ENCODE measurements around the gene MOB3B. TPM values are rescaled to one million over a fixed set of nuclear protein-coding genes. Genes with fewer than 3 reads are reported as not detected.

The MOB3B gene
- 1.4 and 1.9 TPM in 2 replicates for total RNA-seq

- Histone ChIP-seq H3K36me3 (ENCODE audit: control insufficient read depth, insufficient read depth, low read length) (no peaks in the 10 kb centered on the region), H3K27me3 (ENCODE audit: control insufficient read depth, insufficient read depth, low read length) (no peaks in the 10 kb centered on the region), H3K4me3 (ENCODE audit: low read depth, low read length) (peak within 1 kb of the TSS; percentile 67)
- no peak for DNase-seq (ENCODE audit: low read depth)
- TF ChIP-seq CTCF (IDR thresholded peaks at IDR 0.05; ENCODE audit: insufficient read depth, low read length, poor library complexity, severe bottlenecking): peak; percentile 64
Measured at GRCh38 chr9:27529316-27530278, at the start of gene MOB3B. Gene MOB3B, minus strand, starts transcription at chr9:27529814. Its CDS starts 74,264 bp downstream, at chr9:27455550.

DNA sequence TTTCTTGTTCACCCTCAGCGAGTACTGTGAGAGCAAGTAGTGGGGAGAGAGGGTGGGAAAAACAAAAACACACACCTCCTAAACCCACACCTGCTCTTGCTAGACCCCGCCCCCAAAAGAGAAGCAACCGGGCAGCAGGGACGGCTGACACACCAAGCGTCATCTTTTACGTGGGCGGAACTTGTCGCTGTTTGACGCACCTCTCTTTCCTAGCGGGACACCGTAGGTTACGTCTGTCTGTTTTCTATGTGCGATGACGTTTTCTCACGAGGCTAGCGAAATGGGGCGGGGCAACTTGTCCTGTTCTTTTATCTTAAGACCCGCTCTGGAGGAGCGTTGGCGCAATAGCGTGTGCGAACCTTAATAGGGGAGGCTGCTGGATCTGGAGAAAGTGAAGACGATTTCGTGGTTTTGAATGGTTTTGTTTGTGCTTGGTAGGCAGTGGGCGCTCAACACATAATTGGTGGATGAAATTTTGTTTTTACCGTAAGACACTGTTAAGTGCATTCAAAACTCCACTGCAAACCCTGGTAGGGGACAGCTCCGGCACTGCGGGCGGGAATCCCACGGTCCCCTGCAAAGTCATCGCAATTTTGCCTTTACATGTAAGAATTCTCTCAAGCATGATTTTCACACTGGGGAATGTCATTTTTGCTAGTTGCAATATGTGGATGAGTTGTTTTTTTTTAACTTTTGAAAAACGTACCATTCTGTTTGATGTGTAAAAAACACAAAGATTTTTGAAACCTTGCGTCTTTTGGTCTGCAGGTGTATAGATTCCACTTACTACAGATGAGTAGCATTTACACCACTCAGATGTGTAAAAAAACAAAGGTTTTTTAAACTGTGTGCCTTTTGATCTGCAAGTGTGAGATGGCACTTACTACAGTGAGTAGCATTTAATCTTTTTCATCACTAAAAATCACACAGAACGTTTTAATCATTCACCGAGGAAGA, 44.3 kb upstream of the MOB3B start:
- no peaks in the 10 kb centered on the region for H3K36me3 ChIP-seq (ENCODE audit: control insufficient read depth, insufficient read depth, low read length)
- no peak for TF ChIP-seq CTCF (IDR thresholded peaks at IDR 0.05; ENCODE audit: insufficient read depth, low read length, poor library complexity, severe bottlenecking)

GRCh38 chr9:27572918-27573633, 43.5 kb upstream of the MOB3B start, which contains the start of gene C9orf72:
Gene C9orf72, minus strand, starts transcription at chr9:27573481. Its CDS starts 6,361 bp downstream, at chr9:27567120.
- no peaks in the 10 kb centered on the region for H3K36me3 ChIP-seq (ENCODE audit: control insufficient read depth, insufficient read depth, low read length)
- H3K4me3 ChIP-seq (ENCODE audit: low read depth, low read length): peak within 1 kb of the TSS; percentile 72
- no peak for DNase-seq (ENCODE audit: low read depth)
- TF ChIP-seq CTCF (IDR thresholded peaks at IDR 0.05; ENCODE audit: insufficient read depth, low read length, poor library complexity, severe bottlenecking): no peak
- no peaks in the 10 kb centered on the region for H3K27me3 ChIP-seq (ENCODE audit: control insufficient read depth, insufficient read depth, low read length)

More for the DNA sequence above, 44.3 kb upstream of the MOB3B start:
- no peaks in the 10 kb centered on the region for H3K27me3 ChIP-seq (ENCODE audit: control insufficient read depth, insufficient read depth, low read length)
- peak overlapping the region; percentile 72 for H3K4me3 ChIP-seq (ENCODE audit: low read depth, low read length)
- peak; percentile 100 for DNase-seq (ENCODE audit: low read depth)

DNA sequence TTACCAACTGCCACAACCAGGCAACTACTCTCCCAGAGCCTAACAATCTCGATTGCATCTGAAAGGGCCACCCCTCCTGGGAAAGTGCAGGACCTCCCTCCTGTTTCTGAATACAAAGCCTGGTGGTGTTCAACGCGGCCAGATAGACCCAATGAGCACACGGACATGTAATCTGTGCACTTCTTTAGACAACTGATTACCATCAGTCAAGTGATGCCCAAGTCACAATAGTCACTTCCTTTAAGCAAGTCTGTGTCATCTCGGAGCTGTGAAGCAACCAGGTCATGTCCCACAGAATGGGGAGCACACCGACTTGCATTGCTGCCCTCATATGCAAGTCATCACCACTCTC, 42.9 kb upstream of the MOB3B start:
- Histone ChIP-seq H3K27me3 (ENCODE audit: control insufficient read depth, insufficient read depth, low read length) (no peaks in the 10 kb centered on the region), H3K4me3 (ENCODE audit: low read depth, low read length) (peak overlapping the region; percentile 72), H3K36me3 (ENCODE audit: control insufficient read depth, insufficient read depth, low read length) (no peaks in the 10 kb centered on the region)
- no peak for TF ChIP-seq CTCF (IDR thresholded peaks at IDR 0.05; ENCODE audit: insufficient read depth, low read length, poor library complexity, severe bottlenecking)
- DNase-seq (ENCODE audit: low read depth): no peak

DNA sequence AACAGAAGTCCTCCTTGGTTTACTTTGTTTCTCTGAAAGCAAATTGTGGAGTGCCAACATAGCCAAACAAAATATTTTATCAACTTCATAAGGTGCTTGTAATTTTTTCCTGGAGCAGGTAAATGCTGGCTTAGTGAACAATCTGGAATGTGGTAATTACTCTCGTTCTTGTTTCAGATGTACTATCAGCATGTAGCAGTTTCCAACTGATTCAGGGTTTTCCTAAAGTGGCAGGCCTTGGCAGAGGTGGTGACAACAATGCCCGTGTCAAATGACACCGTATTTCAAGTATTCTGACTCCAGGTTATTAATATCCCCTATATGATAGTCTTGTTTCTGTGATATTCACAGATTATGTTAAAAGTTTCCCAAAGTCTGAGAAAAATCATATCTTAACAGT, 42.4 kb upstream of the MOB3B start:
- no peak for DNase-seq (ENCODE audit: low read depth)
- Histone ChIP-seq H3K27me3 (ENCODE audit: control insufficient read depth, insufficient read depth, low read length) (no peaks in the 10 kb centered on the region), H3K36me3 (ENCODE audit: control insufficient read depth, insufficient read depth, low read length) (no peaks in the 10 kb centered on the region), H3K4me3 (ENCODE audit: low read depth, low read length) (no peak overlapping the region)
- TF ChIP-seq CTCF (IDR thresholded peaks at IDR 0.05; ENCODE audit: insufficient read depth, low read length, poor library complexity, severe bottlenecking): no peak

Data from kidney epithelial cell (primary cell).